Transverse colon (tissue), 4 donors: ENCODE results near the gene FBXO8. TPM values are rescaled to one million over a fixed set of nuclear protein-coding genes. Genes with fewer than 3 reads are reported as not detected.

Experiments
- DNase-seq: peaks from one replicate; pipeline ENCODE4 v3.0.0-alpha.2; 2019
- H3K27ac ChIP-seq, 4 donors: fragments of 200-600 bp; sonication (generic); 2 replicates each; pipeline ENCODE4 v1.5.1; 2016 to 2018; ENCODE audit warnings: inconsistent platforms in 4 of 4
- H3K27me3 ChIP-seq: fragments of 200-600 bp; sonication (generic); 2 replicates; pipeline ENCODE4 v1.5.1; 2017; ENCODE audit warnings: inconsistent platforms
- H3K36me3 ChIP-seq, 4 donors: fragments of 200-600 bp; sonication (generic); 2 replicates each; pipeline ENCODE4 v1.5.1; 2017 to 2019; ENCODE audit warnings: inconsistent platforms in 4 of 4
- H3K4me1 ChIP-seq, 4 donors: fragments of 200-600 bp; sonication (generic); 2 replicates each; pipeline ENCODE4 v1.5.1; 2017 to 2020; ENCODE audit warnings: inconsistent platforms in 4 of 4
- H3K4me3 ChIP-seq, 4 donors: fragments of 200-600 bp; sonication (generic); 1 replicate in 1 of 4; 2 replicates in 3 of 4; pipeline versions ENCODE4 v1.5.1 to v1.6.1; 2017 to 2019; ENCODE audit warnings: inconsistent platforms in 4 of 4
- H3K9me3 ChIP-seq, 2 donors: fragments of 200-600 bp; sonication (generic); 2 replicates each; pipeline ENCODE4 v1.5.1; 2017 to 2019; ENCODE audit warnings: inconsistent platforms in 2 of 2
- CTCF ChIP-seq, 5 experiments: fragments of 200-600 bp in 3 of 5; fragments of 450-650 bp in 2 of 5; sonication (generic) in 3 of 5; IDR thresholded peaks; 1 replicate in 2 of 5; 2 replicates in 3 of 5; pipeline ENCODE4 v1.5.1; 2016 to 2017; ENCODE audit warnings: antibody characterized with exemption in 5 of 5, inconsistent platforms in 3 of 5, mild to moderate bottlenecking in 2 of 5, moderate library complexity in 1 of 5
- EP300 ChIP-seq: sonication (generic); formaldehyde crosslinking; IDR thresholded peaks from one replicate; pipeline ENCODE4 v1.6.1; 2017; ENCODE audit warnings: antibody characterized with exemption, low read depth
- POLR2A ChIP-seq: fragments of 450-650 bp; IDR thresholded peaks from one replicate; pipeline ENCODE4 v1.6.1; 2016; ENCODE audit warnings: antibody characterized with exemption, mild to moderate bottlenecking, moderate library complexity
- POLR2AphosphoS5 ChIP-seq, 3 donors: sonication (generic); formaldehyde crosslinking; IDR thresholded peaks; one replicate each; pipeline ENCODE4 v1.6.1; 2016; ENCODE audit warnings: antibody characterized with exemption in 3 of 3
- WGBS, 2 donors: methylation state at CpG; one replicate each; pipeline ENCODE4 v1.1.5; 2018; ENCODE audit warnings: low coverage in 1 of 2; 5-methylcytosine and 5-hydroxymethylcytosine counted together
- in situ Hi-C, 4 donors: fragments of 200-750 bp; cut with MboI; loops; one replicate each; pipeline versions ENCODE4 v1.15.0 to v1.15.1; 2017; ENCODE audit warnings: low sequenced_read_pairs in 3 of 4, low pct_ligation_motif_present in 1 of 4, low pct_unique_long_range_greater_than_20kb in 1 of 4
- intact Hi-C: fragments of 100-400 bp; cut with DNase I; formaldehyde crosslinking; loops from one replicate; pipeline ENCODE4 v1.15.1; 2023; ENCODE audit warnings: low total_unique reads
- total RNA-seq, 4 donors: library from RNA; depleted of rRNA; stranded (reverse); fragments of >200 nt; gene quantifications; one replicate each; pipeline ENCODE4 v1.1.0, GENCODE V29; 2016

FBXO8 gene
- total RNA-seq, 4 donors from 2014 or later, result 30.1 to 45.3 (median 37.1) TPM

GRCh38 chr4:174225349-174226049 lies 58.0 kb downstream of the FBXO8 start:
- 28 to 50% methylated on average over 8 to 9 of the region's 9 CpGs for WGBS, 2 donors
- intact Hi-C loops (no loop called here), in situ Hi-C loops (loop anchor here in 1 of 4 donors (10.0 kb wide), 1 partner anchor 89 kb away; no protein-coding TSS in a partner anchor)
- Histone ChIP-seq H3K9me3 (no peaks in the 10 kb centered on the region), H3K4me1 (no peaks in the 10 kb centered on the region), H3K27ac (peak overlapping the region in 3 of 4 donors; percentile 28 to 62 (median 59)), H3K36me3 (no peaks in the 10 kb centered on the region), H3K4me3 (no peak overlapping the region), H3K27me3 (peaks cover 21% of the 10 kb centered on the region)
- no peak for TF ChIP-seq EP300
- no peak for TF ChIP-seq POLR2AphosphoS5 (IDR thresholded peaks at IDR 0.05)
- no peak for TF ChIP-seq POLR2A
- no peak for TF ChIP-seq CTCF (IDR thresholded peaks at IDR 0.05)
- DNase-seq, result no peak

GRCh38 chr4:174224550-174224949 lies 58.9 kb downstream of the FBXO8 start:
- no peaks in the 10 kb centered on the region for H3K9me3 ChIP-seq
- DNase-seq, result no peak
- intact Hi-C loops, result no loop called here
- WGBS, 2 donors, result 63 to 80% methylated on average over 1 of the region's 1 CpG
- no peaks in the 10 kb centered on the region for H3K4me1 ChIP-seq
- no peak for TF ChIP-seq POLR2AphosphoS5 (IDR thresholded peaks at IDR 0.05)
- no peak for TF ChIP-seq EP300
- H3K27me3 ChIP-seq, result peaks cover 30% of the 10 kb centered on the region
- H3K27ac ChIP-seq, result no peak overlapping the region
- H3K4me3 ChIP-seq, result no peak overlapping the region
- in situ Hi-C loops, result loop anchor here in 2 of 4 donors (10.0 to 25.0 kb wide), 2 partner anchors 88 to 90 kb away; no protein-coding TSS in a partner anchor
- no peaks in the 10 kb centered on the region for H3K36me3 ChIP-seq

- H3K36me3 ChIP-seq, result no peaks in the 10 kb centered on the region
- TF ChIP-seq EP300, result no peak
- peak; percentile 54 to 62 (median 57) for TF ChIP-seq CTCF (IDR thresholded peaks at IDR 0.05)
- 20 to 37% methylated on average over 4 of the region's 4 CpGs for WGBS, 2 donors
- H3K4me3 ChIP-seq, result no peak overlapping the region
- peaks cover 52% of the 10 kb centered on the region for H3K27me3 ChIP-seq
- intact Hi-C loops (no loop called here), in situ Hi-C loops (loop anchor here in 2 of 4 donors (10.0 to 25.0 kb wide), 2 partner anchors 90 to 92 kb away; no protein-coding TSS in a partner anchor)
- no peak for DNase-seq
- H3K4me1 ChIP-seq, result peaks cover 0 to 10% (median 7%) of the 10 kb centered on the region in 4 donors
- H3K9me3 ChIP-seq, result no peaks in the 10 kb centered on the region
- no peak overlapping the region for H3K27ac ChIP-seq
These were observed 61.1 kb downstream of the FBXO8 start for GRCh38 chr4:174222266-174222872.

GRCh38 chr4:174218127-174218790 lies 65.2 kb downstream of the FBXO8 start:
- H3K36me3 ChIP-seq, result no peaks in the 10 kb centered on the region
- H3K4me3 ChIP-seq, result peak overlapping the region in 3 of 4 donors; percentile 14 to 35 (median 24)
- TF ChIP-seq POLR2A (no peak), EP300 (no peak), POLR2AphosphoS5 (IDR thresholded peaks at IDR 0.05) (no peak), CTCF (IDR thresholded peaks at IDR 0.05) (no peak)
- H3K9me3 ChIP-seq, result no peaks in the 10 kb centered on the region
- DNase-seq, result no peak
- in situ Hi-C loops, result loop anchor here in 1 of 4 donors (25.0 kb wide), 1 partner anchor 94 kb away; no protein-coding TSS in a partner anchor
- intact Hi-C loops, result no loop called here
- peak overlapping the region in 3 of 4 donors; percentile 39 to 57 (median 39) for H3K27ac ChIP-seq
- H3K27me3 ChIP-seq, result peaks cover 87% of the 10 kb centered on the region
- whole genome bisulfite sequencing, 2 donors, result 26 to 29% methylated on average over 11 to 25 of the region's 26 CpGs
- peaks cover 3 to 37% (median 24%) of the 10 kb centered on the region in 4 donors for H3K4me1 ChIP-seq
